PC-3 (cell line): ENCODE measurements around the gene ORC4.

Experiments
- EZH2 ChIP-seq: fragments of 300-600 bp; sonication (generic); IDR thresholded peaks from one replicate; pipeline ENCODE4 v1.6.1; 2017; ENCODE audit warnings: antibody characterized with exemption, mild to moderate bottlenecking, low read length; ENCODE audit not compliant: unreplicated experiment
- TF ChIP-seq, protein P1 (sequence below): fragments of 300-600 bp; sonication (generic); conservative IDR thresholded peaks from 2 replicates; pipeline ENCODE4 v1.5.1; 2017; ENCODE audit warnings: antibody characterized with exemption, low read depth, mild to moderate bottlenecking, low read length

DNA sequence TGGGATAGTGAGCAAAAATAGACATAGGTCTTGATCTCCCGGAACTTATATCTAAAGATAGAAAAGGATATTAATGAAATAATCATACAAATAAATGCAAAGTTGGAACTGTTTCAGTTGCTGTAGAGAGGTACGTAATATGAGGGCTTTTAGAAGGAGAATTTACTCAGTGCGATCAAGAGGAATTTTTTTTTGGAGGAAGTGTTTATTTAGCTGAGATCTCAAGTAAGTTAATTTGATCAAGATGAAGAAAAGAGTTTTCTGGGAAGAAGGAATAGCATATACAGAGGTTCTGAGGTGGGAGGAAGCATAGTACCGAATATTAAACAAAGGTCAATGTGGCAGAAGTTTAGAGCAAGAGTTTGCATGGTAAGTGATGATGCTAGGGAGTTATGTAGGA lies 11.7 kb upstream of the ORC4 start:
- TF ChIP-seq, protein P1, sequence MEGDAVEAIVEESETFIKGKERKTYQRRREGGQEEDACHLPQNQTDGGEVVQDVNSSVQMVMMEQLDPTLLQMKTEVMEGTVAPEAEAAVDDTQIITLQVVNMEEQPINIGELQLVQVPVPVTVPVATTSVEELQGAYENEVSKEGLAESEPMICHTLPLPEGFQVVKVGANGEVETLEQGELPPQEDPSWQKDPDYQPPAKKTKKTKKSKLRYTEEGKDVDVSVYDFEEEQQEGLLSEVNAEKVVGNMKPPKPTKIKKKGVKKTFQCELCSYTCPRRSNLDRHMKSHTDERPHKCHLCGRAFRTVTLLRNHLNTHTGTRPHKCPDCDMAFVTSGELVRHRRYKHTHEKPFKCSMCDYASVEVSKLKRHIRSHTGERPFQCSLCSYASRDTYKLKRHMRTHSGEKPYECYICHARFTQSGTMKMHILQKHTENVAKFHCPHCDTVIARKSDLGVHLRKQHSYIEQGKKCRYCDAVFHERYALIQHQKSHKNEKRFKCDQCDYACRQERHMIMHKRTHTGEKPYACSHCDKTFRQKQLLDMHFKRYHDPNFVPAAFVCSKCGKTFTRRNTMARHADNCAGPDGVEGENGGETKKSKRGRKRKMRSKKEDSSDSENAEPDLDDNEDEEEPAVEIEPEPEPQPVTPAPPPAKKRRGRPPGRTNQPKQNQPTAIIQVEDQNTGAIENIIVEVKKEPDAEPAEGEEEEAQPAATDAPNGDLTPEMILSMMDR: no peak
- no peak for TF ChIP-seq EZH2
